GM12873 (cell line): ENCODE results near the gene CACNB4.
A peak's percentile ranks its signal among the peaks of the same experiment; 100 is the strongest.

Source experiments
- CTCF ChIP-seq: IDR thresholded peaks from 2 replicates; pipeline ENCODE4 v1.5.1; 2012; ENCODE audit warnings: low read depth, mild to moderate bottlenecking, moderate library complexity, low read length, control low read depth; ENCODE audit not compliant: insufficient read depth; ENCODE audit errors: missing control alignments

The CACNB4 gene

GRCh38 chr2:151952691-151953456, 146.0 kb downstream of the CACNB4 start:
- no peak for TF ChIP-seq CTCF

GRCh38 chr2:151947813-151948165, 151.1 kb downstream of the CACNB4 start:
- TF ChIP-seq CTCF = no peak

GRCh38 chr2:151946899-151947812, 151.7 kb downstream of the CACNB4 start:
- TF ChIP-seq CTCF = peak; percentile 75

- no peak for TF ChIP-seq CTCF
These were observed 152.5 kb downstream of the CACNB4 start for GRCh38 chr2:151946250-151946884.

- no peak for TF ChIP-seq CTCF
These were observed 153.2 kb downstream of the CACNB4 start for GRCh38 chr2:151945602-151946001.

GRCh38 chr2:151945186-151945585, 153.7 kb downstream of the CACNB4 start:
- TF ChIP-seq CTCF = no peak

GRCh38 chr2:151943461-151943860, 155.4 kb downstream of the CACNB4 start:
- no peak for TF ChIP-seq CTCF
